ENCODE measurements around the gene FLNA. TPM values are rescaled to one million over a fixed set of nuclear protein-coding genes. Genes with fewer than 3 reads are reported as not detected.
A peak's percentile ranks its signal among the peaks of the same experiment; 100 is the strongest.

The FLNA gene
- total and polyA plus RNA-seq, 10 of the 15 experiments (the other 5 are each of a cell fraction or from before 2014, with no cell fraction given), result 5.1 to 643 (median 171) TPM

DNA sequence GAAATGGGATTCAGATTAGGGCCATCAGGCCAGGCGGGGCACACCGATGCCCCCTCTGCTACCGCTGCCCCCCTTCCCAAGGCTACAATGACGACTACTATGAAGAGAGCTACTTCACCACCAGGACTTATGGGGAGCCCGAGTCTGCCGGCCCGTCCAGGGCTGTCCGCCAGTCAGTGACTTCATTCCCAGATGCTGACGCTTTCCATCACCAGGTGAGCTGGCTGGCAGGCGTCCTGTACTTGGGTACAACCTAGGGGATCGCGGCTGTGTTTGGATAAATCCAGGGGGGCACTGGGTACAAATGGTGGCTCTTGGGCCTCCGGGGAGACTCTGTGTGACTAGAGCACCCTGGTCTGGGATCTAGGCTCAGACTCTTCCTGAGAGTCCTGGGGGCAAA, 5.7 kb upstream of the FLNA start:
- TF ChIP-seq ZNF24 (IDR thresholded peaks at IDR 0.05), result no peak
- TF ChIP-seq IRF4 (IDR thresholded peaks at IDR 0.05; ENCODE audit: low read depth, low read length), result no peak
- no peak for TF ChIP-seq HDAC2 (IDR thresholded peaks at IDR 0.05)
- TF ChIP-seq CUX1 (IDR thresholded peaks at IDR 0.05; ENCODE audit: insufficient replicate concordance, low read depth, low read length), result no peak
- TF ChIP-seq YY1 (IDR thresholded peaks at IDR 0.05; ENCODE audit: low read depth, low read length), result no peak
- TF ChIP-seq EGR1 (IDR thresholded peaks at IDR 0.05; ENCODE audit: borderline replicate concordance in 1 of 2, low read depth in 2 of 2, low read length in 2 of 2), result no peak
- TF ChIP-seq RAD21 (IDR thresholded peaks at IDR 0.05; ENCODE audit: insufficient read depth, low read depth, low read length), result no peak
- TF ChIP-seq SUPT20H (IDR thresholded peaks at IDR 0.05; ENCODE audit: borderline replicate concordance, control insufficient read depth, low read depth, low read length), result no peak
- ChIA-PET RAD21 (ENCODE audit: unreplicated experiment) (interaction anchor here (0.5 kb wide), 1 partner anchor 291 kb away, joined by 3 read pairs; no protein-coding TSS in a partner anchor), POLR2A (interaction anchor here (1.2 kb wide), 1 partner anchor 18 kb away, joined by 4 read pairs; the partner anchor contains the start of gene RPL10), SMC1A (ENCODE audit: uncharacterized antibody, unreplicated experiment) (no interaction called here), CTCF (no interaction called here)
- WGBS (ENCODE audit: insufficient coverage, insufficient replicate concordance, low lambda C conversion rate, missing lambda C conversion rate), result 62% methylated on average over 13 of the region's 13 CpGs
- Histone ChIP-seq H3K79me2 (ENCODE audit: control insufficient read depth, insufficient read depth, low read length) (peaks cover 15% of the 10 kb centered on the region), H3K27me3 (replicated peaks in 1 of 2; ENCODE audit: control insufficient read depth in 2 of 2, insufficient read depth in 2 of 2, low read length in 1 of 2) (no peaks in the 10 kb centered on the region), H4K20me1 (ENCODE audit: control insufficient read depth, insufficient read depth) (no peaks in the 10 kb centered on the region), H3K9me3 (replicated peaks; ENCODE audit: control insufficient read depth, insufficient read depth, low read length) (no peaks in the 10 kb centered on the region; the same call in 2 of the 3 replicates), H2AFZ (ENCODE audit: control insufficient read depth, low read depth, low read length) (no peak overlapping the region), H3K4me3 (peak overlapping the region; percentile 88), H3K4me2 (ENCODE audit: control insufficient read depth, insufficient read depth) (peak overlapping the region; percentile 71), H3K36me3 (ENCODE audit: control insufficient read depth in 2 of 2, insufficient read depth in 2 of 2, low read length in 1 of 2) (no peaks in the 10 kb centered on the region; a peak in 1 of 4 replicates), H3K4me1 (ENCODE audit: control insufficient read depth, insufficient read depth, low read length) (no peaks in the 10 kb centered on the region; the same call in 1 of the 2 replicates), H3K9ac (ENCODE audit: control insufficient read depth, insufficient read depth, low read length) (peak overlapping the region; percentile 93), H3K27ac (ENCODE audit: control insufficient read depth, insufficient read depth) (peak overlapping the region; percentile 93)
- FAIRE-seq (no peak), ATAC-seq (no peak), DNase-seq (ENCODE audit: low read depth, low spot score) (no peak)
- TSS peak; percentile 87 for BruUV-seq (replicated peaks)
- intact Hi-C loops (cut with micrococcal nuclease; ENCODE audit: unreplicated experiment), result no loop called here
- in situ Hi-C loops (cut with MboI), result no loop called here

All from GM12878 (cell line).